Prostate gland (tissue), 2 donors: Measurements from ENCODE around the gene BARX1.

Experiments used
- POLR2A ChIP-seq: fragments of 450-650 bp; IDR thresholded peaks from one replicate; pipeline ENCODE4 v1.6.1; 2016; ENCODE audit warnings: antibody characterized with exemption, mild to moderate bottlenecking
- TF ChIP-seq, protein P1 (sequence below), 4 experiments: fragments of 200-600 bp in 2 of 4; fragments of 450-650 bp in 2 of 4; sonication (generic) in 2 of 4; IDR thresholded peaks; 1 replicate in 3 of 4; 2 replicates in 1 of 4; pipeline ENCODE4 v1.5.1; 2016 to 2019; ENCODE audit warnings: antibody characterized with exemption in 4 of 4, mild to moderate bottlenecking in 2 of 4, moderate library complexity in 2 of 4

DNA sequence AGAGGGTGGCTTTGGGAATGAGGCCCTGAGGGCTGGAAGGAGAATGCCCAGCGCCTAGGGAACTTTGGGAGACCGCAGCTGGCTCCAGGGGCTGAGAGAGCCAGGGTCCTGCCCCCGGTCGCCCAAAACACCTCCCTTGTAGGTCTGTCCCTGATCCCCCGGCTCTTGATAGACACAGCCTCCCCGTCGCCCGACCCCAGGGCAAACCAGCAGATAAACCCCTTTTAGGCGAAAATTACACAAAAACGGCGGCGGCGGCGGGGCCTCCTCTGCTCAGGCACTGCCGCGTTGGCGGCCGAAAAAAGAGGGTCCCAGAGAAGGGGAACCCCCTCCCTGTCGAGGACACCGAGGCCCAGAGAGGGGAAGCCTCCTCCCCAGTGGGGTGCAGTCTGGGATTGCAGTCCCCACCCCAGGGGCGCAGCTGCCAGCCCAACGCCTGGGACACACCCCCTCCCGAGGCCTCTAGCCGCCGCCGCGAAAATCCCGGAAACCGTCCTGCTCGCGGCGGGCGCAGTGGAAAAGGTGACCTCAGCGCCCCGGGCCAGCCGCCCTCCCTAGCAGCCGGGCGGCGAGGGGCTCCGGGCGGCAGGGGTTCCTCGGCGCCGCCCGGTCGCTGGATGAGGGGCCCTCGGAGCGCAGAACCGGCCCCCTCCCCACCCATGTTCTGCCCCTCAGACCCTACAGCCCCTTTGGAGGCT, 3.1 kb upstream of the BARX1 start:
- TF ChIP-seq, protein P1, sequence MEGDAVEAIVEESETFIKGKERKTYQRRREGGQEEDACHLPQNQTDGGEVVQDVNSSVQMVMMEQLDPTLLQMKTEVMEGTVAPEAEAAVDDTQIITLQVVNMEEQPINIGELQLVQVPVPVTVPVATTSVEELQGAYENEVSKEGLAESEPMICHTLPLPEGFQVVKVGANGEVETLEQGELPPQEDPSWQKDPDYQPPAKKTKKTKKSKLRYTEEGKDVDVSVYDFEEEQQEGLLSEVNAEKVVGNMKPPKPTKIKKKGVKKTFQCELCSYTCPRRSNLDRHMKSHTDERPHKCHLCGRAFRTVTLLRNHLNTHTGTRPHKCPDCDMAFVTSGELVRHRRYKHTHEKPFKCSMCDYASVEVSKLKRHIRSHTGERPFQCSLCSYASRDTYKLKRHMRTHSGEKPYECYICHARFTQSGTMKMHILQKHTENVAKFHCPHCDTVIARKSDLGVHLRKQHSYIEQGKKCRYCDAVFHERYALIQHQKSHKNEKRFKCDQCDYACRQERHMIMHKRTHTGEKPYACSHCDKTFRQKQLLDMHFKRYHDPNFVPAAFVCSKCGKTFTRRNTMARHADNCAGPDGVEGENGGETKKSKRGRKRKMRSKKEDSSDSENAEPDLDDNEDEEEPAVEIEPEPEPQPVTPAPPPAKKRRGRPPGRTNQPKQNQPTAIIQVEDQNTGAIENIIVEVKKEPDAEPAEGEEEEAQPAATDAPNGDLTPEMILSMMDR (IDR thresholded peaks at IDR 0.05), result no peak
- TF ChIP-seq POLR2A, result no peak
